CD4-positive, alpha-beta T cell treated with Interleukin-10 for 1 hour (primary cell): ENCODE measurements around the gene MLKL.
"Not testable (repeated sequence)": the region's sequence is repeated elsewhere in the genome, so short reads cannot be mapped to it uniquely, and the experiment has no call there.

Source experiments
- DNase-seq: peaks from one replicate; pipeline ENCODE4 v3.0.0-alpha.2; 2020

The MLKL gene

GRCh38 chr16:74731853-74732477, 31.3 kb upstream of the MLKL start:
- no peak for DNase-seq

DNA sequence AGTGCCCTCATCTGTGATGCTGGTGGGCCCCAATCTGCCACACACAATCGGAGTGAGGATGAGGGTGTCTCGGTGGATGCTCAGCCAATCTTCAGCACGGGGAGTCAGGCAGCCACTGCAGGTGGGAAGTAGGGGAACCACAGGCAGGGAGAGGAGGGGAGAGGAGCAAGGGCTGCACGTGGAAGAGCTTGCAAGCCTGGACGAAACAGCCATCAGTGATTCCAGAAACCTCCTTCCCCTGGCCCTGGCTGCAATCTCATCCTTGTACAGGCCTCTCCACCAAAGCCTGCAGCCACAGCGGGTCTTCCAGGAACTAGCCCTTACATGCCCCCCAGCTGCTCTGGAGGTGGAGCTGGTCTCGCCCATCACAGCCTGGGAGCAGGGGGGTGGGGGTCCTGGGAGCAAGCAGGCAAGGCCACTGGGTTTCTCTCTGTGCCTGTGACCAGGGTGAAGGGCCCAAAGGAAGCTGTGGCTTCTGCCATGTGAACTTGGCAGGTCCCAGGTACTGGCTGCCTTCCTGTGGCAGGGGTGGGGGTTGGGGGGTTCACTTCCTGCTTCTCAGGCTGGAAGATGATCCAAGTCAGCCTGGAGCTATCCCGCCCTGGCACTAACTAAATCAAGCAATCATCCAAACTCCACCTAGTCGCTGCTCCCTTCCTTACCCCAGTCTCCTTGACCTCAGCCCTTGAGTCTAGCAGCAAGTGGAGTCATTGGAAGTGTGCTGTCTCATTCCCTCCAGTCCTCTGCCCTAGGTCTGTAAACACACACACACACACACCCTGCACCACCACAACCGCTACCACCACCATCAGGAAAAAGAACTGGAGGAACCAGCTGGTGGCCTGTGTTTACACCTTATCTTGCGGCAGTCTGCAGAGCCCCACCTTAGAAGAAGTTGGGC, 29.4 kb upstream of the MLKL start:
- DNase-seq, result no peak

DNA sequence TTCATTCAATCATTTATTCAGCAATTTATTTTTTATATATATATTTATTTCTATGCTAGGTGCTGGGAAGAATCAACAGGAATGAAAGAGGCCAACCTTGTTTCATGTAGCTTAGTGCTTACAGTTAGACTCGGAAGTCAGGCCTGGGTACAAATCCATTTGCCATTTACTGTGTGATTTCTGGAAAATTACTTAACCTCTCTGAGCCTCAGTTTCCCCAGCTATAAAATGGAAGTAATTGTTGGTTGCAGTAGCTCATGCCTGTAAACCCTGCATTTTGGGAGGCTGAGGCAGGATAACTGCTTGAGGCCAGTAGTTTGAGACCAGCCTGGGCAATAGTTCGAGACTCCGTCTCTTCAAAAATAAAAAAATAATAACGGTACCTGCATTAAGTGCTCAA, 27.2 kb upstream of the MLKL start:
- no peak for DNase-seq

- peak; percentile 12 for DNase-seq
Measured at GRCh38 chr16:74726716-74727115, 26.1 kb upstream of the MLKL start.

DNA sequence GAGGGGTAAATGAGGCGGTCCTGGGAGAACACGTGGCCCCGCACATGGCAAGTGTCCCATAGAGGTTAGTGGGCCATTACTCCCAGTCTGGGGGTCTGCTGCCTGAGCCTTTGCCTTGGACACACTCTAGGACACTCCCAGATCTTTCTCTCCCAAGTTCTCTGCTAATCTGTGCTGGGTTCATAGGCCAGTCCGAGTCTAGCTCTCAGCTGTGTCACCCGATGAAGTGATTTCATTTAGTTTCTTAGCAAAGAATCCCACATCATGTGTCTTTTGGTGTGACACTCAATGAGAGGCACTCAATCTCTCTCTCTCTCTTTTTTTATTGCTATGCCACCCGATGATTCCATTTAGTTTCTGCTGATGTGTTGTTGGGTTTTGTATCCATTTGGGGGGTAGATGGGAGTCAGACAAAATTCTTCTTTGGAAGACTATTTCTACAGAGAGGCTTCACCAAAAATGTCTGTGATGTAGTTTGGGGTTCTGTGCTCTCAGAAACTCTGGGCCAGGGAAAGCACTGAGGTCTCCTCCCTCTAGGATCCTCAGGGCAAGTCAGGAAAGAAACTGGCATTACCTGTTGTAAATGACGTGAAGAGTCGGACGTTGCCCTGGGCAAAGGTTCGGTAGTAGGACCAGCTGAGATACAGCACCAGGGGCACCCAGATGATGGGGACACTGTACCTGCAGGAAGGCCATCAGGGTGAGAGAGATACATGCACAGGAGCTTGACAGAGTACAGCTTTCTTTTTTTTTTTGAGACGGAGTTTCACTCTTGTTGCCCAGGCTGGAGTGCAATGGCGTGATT, 25.2 kb upstream of the MLKL start:
- DNase-seq, result no peak

- no peak for DNase-seq
Measured at GRCh38 chr16:74724820-74725549, 24.3 kb upstream of the MLKL start.

GRCh38 chr16:74723256-74723655, 22.6 kb upstream of the MLKL start:
- DNase-seq, result no peak

DNA sequence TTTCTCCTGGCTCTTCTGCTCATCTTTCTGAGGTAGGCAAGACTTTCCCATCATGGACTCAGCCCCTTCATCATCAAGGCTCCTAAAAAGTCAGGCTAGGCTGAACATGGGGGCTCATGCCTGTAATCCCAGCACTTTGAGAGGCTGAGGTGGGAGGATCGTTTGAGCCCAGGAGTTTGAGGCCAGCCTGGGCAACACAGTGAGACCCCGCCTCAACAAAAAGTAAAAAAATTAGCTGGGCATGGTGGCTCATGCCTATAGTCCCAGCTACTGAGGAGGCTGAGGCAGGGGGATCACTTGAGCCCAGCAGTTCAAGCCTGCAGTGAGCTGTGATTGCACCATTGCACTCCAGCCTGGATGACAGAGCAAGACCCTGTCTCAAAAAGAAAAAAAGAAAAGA, 21.5 kb upstream of the MLKL start:
- DNase-seq, result not testable (repeated sequence)

GRCh38 chr16:74721716-74722115, 21.1 kb upstream of the MLKL start:
- no peak for DNase-seq

GRCh38 chr16:74720579-74720978, 19.9 kb upstream of the MLKL start:
- DNase-seq, result no peak

GRCh38 chr16:74718741-74719610, 18.3 kb upstream of the MLKL start:
- DNase-seq, result no peak

DNA sequence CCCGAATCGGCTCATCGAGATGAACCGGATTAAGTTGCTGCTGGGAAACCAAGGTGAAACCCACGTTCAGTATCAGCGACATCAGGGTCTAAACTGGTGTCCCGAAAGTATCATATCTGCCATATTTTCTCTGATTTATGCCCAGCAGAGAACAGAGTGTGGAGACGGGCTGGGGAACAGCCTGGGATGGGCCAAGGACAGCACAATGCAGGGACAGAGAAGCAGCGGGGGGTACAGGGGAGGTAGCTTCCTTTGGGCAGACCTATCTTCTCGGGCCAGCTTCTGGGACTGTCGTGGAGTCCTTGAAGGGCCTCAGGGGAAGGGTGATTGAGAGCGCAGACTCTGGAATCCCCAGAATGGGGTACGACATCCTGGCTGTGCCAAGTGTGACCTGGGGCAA, 17.5 kb upstream of the MLKL start:
- no peak for DNase-seq

- DNase-seq, result no peak
Measured at GRCh38 chr16:74717367-74717766, 16.7 kb upstream of the MLKL start.

- DNase-seq, result no peak
Measured at GRCh38 chr16:74716355-74716754, 15.7 kb upstream of the MLKL start.

DNA sequence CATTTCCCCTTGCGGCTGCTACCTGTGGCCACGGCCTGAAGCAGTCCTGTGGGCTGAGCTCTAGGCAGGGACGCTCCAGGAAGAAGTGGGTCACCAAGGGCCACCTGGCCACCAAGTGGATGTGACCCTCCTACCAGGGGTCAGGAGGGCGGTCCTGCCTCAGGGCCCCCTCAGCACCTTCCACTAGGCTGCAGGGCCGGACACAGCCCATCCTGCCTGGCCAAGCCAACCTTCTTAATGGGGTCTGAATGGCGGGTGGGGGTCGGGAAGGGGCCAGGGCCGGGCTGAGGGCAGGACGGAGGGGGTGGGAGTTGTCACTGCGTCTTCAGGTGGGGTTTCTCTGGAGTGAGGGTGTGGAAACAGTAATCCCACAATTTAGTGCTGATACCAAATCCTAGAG, 13.2 kb upstream of the MLKL start:
- DNase-seq, result no peak

DNA sequence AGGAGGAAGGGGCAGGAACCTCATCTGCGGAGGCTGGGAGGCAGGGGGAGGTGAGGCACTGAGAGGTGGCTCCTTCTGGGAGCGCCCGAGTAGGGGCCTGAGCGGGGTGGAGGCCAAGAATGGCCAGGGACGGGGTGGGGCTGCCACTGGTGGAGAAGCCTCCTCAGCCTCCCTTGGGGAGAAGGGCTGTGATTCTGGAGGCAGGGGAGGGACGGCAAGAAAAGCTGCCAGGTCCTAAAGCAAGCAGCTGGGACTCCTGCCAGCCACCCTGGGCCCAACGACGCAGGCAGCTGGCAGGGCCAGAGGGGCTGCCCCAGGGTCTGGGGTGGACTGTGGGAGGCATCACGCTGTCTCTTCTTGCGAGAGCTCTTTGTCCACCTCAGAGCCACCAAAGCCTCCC, 12.7 kb upstream of the MLKL start:
- DNase-seq, result no peak

DNA sequence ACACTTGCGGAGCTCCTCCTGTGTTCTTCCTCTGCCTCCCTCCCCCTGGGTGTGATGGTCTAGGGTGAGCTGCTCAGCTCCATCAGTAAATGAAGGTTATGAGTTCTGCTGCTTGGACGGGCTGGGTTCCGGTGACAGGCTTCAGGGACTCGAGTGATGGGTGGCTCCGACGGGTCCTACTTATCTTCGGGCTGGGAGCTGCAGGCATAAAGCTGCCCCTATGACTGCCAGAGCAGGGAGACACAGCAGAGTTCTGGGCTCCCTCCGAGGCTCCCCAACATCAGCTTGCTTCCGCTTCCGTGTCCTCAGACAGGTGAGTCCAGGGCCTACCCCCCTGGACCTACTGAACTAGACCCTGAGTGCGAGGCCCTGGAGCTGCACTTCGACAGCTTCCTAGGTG, 11.3 kb upstream of the MLKL start:
- no peak for DNase-seq

- no peak for DNase-seq
Measured at GRCh38 chr16:74710401-74710800, 9.7 kb upstream of the MLKL start.

DNA sequence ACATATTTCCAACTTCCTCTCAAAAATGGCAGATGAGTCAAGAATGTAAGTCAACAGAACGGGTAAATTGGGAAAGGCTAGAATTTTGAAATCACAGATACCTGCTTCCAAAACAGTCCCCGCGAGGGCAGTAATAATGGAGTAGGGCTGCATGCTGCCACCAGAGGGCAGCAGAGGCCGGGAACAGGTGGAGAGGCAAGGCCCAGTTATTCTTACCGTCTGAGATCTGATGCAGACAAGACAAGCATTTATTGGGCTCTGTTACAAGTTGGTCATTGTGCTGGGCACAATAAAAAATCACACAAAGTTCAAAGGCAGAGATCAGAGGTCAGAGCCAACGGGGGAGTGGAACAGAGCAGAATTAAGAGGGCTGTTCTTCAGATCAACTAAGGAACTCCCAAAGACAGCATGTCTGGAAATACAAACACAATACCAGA, 8.8 kb upstream of the MLKL start:
- DNase-seq, result peak; percentile 85

DNA sequence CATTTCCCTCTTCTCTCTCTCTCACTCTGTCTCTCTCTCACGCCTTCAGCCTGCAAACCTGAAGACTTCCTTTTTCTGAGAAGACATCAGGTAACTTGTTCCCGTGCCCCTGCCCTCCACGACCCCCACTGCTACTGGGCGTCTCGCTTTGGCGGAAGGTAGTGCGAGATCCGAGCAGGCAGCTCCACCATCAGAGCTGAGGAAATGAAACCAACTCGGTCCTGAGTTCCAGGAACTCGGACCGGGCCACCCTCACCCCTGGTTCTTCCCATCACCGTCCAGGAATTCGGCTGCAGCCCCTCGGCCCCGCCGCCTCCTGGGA, 585 bp downstream of the MLKL start:
- peak; percentile 37 for DNase-seq

DNA sequence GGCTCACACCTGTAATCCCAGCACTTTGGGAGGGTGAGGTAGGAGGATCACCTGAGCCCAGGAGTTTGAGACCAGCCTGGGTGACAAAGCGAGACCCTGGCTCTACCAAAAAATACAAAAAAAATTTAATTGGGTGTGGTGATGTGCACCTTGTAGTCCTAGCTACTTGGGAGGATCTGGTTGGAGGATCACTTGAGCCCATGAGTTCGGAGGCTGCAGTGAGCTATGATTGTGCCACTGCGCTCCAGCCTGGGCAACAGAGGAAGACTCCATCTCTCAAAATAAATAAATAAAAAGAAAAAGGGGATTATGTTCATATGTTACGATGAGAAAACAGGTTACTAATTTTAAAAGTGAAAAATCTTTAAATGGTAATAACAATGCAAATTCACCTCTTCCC, 996 bp downstream of the MLKL start:
- peak; percentile 1 for DNase-seq

DNA sequence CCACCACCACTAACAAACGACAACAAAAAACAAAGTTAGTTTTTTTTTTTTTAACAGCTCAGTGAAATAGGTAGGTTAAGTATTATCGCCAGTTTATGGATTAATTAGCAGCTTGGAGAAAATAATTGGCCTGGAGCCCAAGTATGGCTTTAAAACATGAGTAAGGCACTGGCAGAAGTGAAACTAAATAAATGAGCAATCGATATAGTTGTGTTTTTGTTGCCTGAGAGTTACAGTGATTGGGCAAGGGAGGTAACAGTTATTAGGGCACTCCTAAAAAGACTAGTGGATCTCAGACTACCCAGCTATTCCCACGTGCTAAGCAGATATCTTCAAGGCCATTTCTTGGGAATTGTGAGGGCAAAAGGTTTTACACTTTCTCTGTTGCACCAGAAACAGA, 2.4 kb downstream of the MLKL start:
- peak; percentile 12 for DNase-seq
